SK-N-SH (cell line): Measurements from ENCODE around the gene S100A13.

Source experiments
- EP300 ChIP-seq, 2 experiments: IDR thresholded peaks; 2 replicates each; pipeline versions ENCODE4 v1.4.0 to v1.6.1; 2012; ENCODE audit warnings: borderline replicate concordance in 1 of 2, low read depth in 1 of 2, low read length in 1 of 2
- EZH2phosphoT487 ChIP-seq: fragments of 200-600 bp; sonication (generic); IDR thresholded peaks from 2 replicates; pipeline ENCODE4 v1.6.1; 2017; ENCODE audit warnings: low read depth, mixed run types, mild to moderate bottlenecking, antibody characterized with exemption, moderate library complexity, borderline replicate concordance
- POLR2AphosphoS5 ChIP-seq: IDR thresholded peaks from 2 replicates; pipeline ENCODE4 v1.6.1; 2012; ENCODE audit warnings: low read depth, low read length
- RCOR1 ChIP-seq: fragments of 150-350 bp; IDR thresholded peaks from 2 replicates; pipeline ENCODE4 v1.6.1; 2017; ENCODE audit warnings: antibody characterized with exemption, low read length
- RXRA ChIP-seq: IDR thresholded peaks from 2 replicates; pipeline ENCODE4 v1.4.0; 2012; ENCODE audit warnings: low read depth, mild to moderate bottlenecking, borderline replicate concordance
- YY1 ChIP-seq: IDR thresholded peaks from 2 replicates; pipeline ENCODE4 v1.4.0; 2012; ENCODE audit warnings: low read depth, mild to moderate bottlenecking
- TF ChIP-seq, protein P1 (sequence below): fragments of 200-600 bp; sonication (generic); IDR thresholded peaks from 2 replicates; pipeline ENCODE4 v1.6.1; 2017; ENCODE audit warnings: antibody characterized with exemption, mild to moderate bottlenecking, moderate library complexity
- TF ChIP-seq, protein P2 (sequence below): IDR thresholded peaks from 2 replicates; pipeline ENCODE4 v1.4.0; 2012; ENCODE audit warnings: low read depth
- TF ChIP-seq, protein P3 (sequence below): IDR thresholded peaks from 2 replicates; pipeline ENCODE4 v1.4.0; 2012; ENCODE audit warnings: low read depth, borderline replicate concordance

DNA sequence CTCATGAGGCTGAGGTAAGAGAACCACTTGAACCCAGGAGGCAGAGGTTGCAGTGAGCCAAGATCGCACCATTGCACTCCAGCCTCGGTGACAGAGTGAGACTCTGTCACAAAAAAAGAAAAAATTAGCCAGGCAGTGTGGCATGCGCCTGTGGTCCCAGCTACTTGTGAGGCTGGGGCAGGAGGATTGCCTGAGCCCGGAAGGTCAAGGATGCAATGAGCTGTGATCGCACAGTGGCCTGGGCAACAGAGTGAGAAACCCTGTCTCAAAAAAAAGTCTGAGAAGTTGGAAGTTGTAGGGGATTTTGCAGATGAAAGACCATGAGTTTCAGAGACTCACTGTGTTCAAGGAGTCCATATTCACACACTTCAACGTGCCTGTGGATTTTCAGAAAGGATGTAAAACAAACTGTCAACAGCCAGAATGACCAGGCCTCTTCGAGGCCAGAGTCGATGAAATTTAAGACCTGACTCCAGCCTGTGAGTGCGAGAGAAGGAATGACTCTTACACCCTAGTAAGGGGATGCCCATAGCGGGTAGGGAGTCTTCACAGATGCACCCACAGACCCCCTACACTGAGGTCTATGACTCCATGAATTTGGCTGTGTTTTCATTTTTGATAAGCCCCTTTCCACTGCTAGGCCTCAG is 2.2 kb downstream of the S100A13 start:
- TF ChIP-seq, protein P1, sequence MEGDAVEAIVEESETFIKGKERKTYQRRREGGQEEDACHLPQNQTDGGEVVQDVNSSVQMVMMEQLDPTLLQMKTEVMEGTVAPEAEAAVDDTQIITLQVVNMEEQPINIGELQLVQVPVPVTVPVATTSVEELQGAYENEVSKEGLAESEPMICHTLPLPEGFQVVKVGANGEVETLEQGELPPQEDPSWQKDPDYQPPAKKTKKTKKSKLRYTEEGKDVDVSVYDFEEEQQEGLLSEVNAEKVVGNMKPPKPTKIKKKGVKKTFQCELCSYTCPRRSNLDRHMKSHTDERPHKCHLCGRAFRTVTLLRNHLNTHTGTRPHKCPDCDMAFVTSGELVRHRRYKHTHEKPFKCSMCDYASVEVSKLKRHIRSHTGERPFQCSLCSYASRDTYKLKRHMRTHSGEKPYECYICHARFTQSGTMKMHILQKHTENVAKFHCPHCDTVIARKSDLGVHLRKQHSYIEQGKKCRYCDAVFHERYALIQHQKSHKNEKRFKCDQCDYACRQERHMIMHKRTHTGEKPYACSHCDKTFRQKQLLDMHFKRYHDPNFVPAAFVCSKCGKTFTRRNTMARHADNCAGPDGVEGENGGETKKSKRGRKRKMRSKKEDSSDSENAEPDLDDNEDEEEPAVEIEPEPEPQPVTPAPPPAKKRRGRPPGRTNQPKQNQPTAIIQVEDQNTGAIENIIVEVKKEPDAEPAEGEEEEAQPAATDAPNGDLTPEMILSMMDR: no peak
- TF ChIP-seq YY1: no peak
- no peak for TF ChIP-seq EZH2phosphoT487
- no peak for TF ChIP-seq POLR2AphosphoS5
- TF ChIP-seq, protein P2, sequence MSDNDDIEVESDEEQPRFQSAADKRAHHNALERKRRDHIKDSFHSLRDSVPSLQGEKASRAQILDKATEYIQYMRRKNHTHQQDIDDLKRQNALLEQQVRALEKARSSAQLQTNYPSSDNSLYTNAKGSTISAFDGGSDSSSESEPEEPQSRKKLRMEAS: no peak
- TF ChIP-seq, protein P3, sequence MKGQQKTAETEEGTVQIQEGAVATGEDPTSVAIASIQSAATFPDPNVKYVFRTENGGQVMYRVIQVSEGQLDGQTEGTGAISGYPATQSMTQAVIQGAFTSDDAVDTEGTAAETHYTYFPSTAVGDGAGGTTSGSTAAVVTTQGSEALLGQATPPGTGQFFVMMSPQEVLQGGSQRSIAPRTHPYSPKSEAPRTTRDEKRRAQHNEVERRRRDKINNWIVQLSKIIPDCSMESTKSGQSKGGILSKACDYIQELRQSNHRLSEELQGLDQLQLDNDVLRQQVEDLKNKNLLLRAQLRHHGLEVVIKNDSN: no peak
- TF ChIP-seq RCOR1: no peak
- TF ChIP-seq RXRA: no peak
- no peak for TF ChIP-seq EP300 (IDR thresholded peaks at IDR 0.05; ENCODE audit: borderline replicate concordance in 1 of 2, low read depth in 1 of 2, low read length in 1 of 2)
